Measurements from ENCODE around the gene ITPR3. TPM values are rescaled to one million over a fixed set of nuclear protein-coding genes. Genes with fewer than 3 reads are reported as not detected.

ITPR3 gene
- total and polyA plus RNA-seq, 2 of the 13 experiments (the other 11 are each of a cell fraction or from before 2014, with no cell fraction given), result 3.8 to 21.4 TPM

- H3K4me2 ChIP-seq (ENCODE audit: low read depth, low read length), result peak overlapping the region; percentile 94
- ATAC-seq (peak; percentile 67), DNase-seq (ENCODE audit: low spot score) (peak; percentile 80), FAIRE-seq (peak; percentile 92)
- H3K79me2 ChIP-seq (ENCODE audit: insufficient read depth, low read length), result no peaks in the 10 kb centered on the region
- peak overlapping the region; percentile 50 to 72 (median 50) for H3K4me3 ChIP-seq (replicated peaks in 1 of 3; ENCODE audit: insufficient read depth in 1 of 3, low read depth in 2 of 3, low read length in 3 of 3)
- H4K20me1 ChIP-seq (ENCODE audit: insufficient read depth, low read length), result no peaks in the 10 kb centered on the region
- TSS peak; percentile 64 for BruUV-seq (replicated peaks)
- H3K27me3 ChIP-seq (ENCODE audit: control insufficient read depth in 1 of 2, insufficient read depth in 2 of 2, low read length in 2 of 2), result 0 out of 5 replicates have a peak, but pooled peaks cover 0 to 3% of the 10 kb centered on the region in 2 experiments
- peak overlapping the region; percentile 81 for H3K27ac ChIP-seq (ENCODE audit: extremely low read length, insufficient read depth, low read length)
- H3K9me3 ChIP-seq (ENCODE audit: low read length), result no peaks in the 10 kb centered on the region
- ChIA-PET CTCF (ENCODE audit: low intra/inter-chr PET ratio, low total read pairs) (interaction anchor here (0.8 to 4.1 kb wide), 6 partner anchors 17 to 111 kb away, joined by 3 to 72 read pairs (median 20); no protein-coding TSS in a partner anchor), POLR2A (interaction anchor here (0.6 to 3.9 kb wide), 18 partner anchors 9 to 198 kb away, joined by 3 to 37 read pairs (median 7); partner anchors contain the start of genes BAK1, ITPR3, LEMD2 and UQCC2)
- no peak overlapping the region for H2AFZ ChIP-seq (ENCODE audit: low read length)
- in situ Hi-C loops (cut with HindIII; ENCODE audit: extremely low pct_ligation_motif_present, low pct_unique_long_range_greater_than_20kb), result no loop called here
- H3K4me1 ChIP-seq (ENCODE audit: insufficient read depth, low read length), result peaks cover 52% of the 10 kb centered on the region
- intact Hi-C loops (cut with micrococcal nuclease; ENCODE audit: unreplicated experiment), result loop anchor here (1.0 kb wide), 4 partner anchors 23 to 112 kb away; no protein-coding TSS in a partner anchor
- H3K9ac ChIP-seq (ENCODE audit: insufficient read depth, low read depth, low read length), result peak overlapping the region; percentile 84
- no peaks in the 10 kb centered on the region for H3K36me3 ChIP-seq (replicated peaks in 1 of 2; ENCODE audit: control insufficient read depth in 1 of 2, insufficient read depth in 2 of 2, low read length in 2 of 2)
- 0% methylated on average over 10 of the region's 15 CpGs for WGBS (ENCODE audit: low lambda C conversion rate)
- TF ChIP-seq ZNF75D (CRISPR knock-in tag; IDR thresholded peaks at IDR 0.05; ENCODE audit: borderline replicate concordance) (no peak; the same call in 1 of the 2 replicates), ZNF782 (CRISPR knock-in tag; IDR thresholded peaks at IDR 0.05; ENCODE audit: borderline replicate concordance) (0 out of 2 replicates have a peak, but pooled peaks have one; percentile 27), FOXA3 (CRISPR knock-in tag; IDR thresholded peaks at IDR 0.05) (no peak), ZMYM2 (CRISPR knock-in tag; IDR thresholded peaks at IDR 0.05) (peak; percentile 68; the same call in 1 of the 2 replicates), ARID2 (CRISPR knock-in tag; IDR thresholded peaks at IDR 0.05; ENCODE audit: borderline replicate concordance) (0 out of 2 replicates have a peak, but pooled peaks have one; percentile 11), NR1H2 (CRISPR knock-in tag; IDR thresholded peaks at IDR 0.05; ENCODE audit: borderline replicate concordance, low read depth) (no peak), ZBTB20 (CRISPR knock-in tag; IDR thresholded peaks at IDR 0.05; ENCODE audit: borderline replicate concordance, low read depth) (0 out of 2 replicates have a peak, but pooled peaks have one; percentile 43), EED (CRISPR knock-in tag; IDR thresholded peaks at IDR 0.05) (no peak), SUZ12 (IDR thresholded peaks at IDR 0.05; ENCODE audit: low read depth, low read length) (no peak), PAF1 (CRISPR knock-in tag; IDR thresholded peaks at IDR 0.05) (no peak), PHF8 (CRISPR knock-in tag; IDR thresholded peaks at IDR 0.05) (peak; percentile 72), MIXL1 (CRISPR knock-in tag; IDR thresholded peaks at IDR 0.05) (0 out of 2 replicates have a peak, but pooled peaks have one; percentile 3), PHF20 (CRISPR knock-in tag; IDR thresholded peaks at IDR 0.05) (peak; percentile 65), ZFP82 (CRISPR knock-in tag; IDR thresholded peaks at IDR 0.05; ENCODE audit: borderline replicate concordance) (no peak), ZNF547 (CRISPR knock-in tag; IDR thresholded peaks at IDR 0.05) (no peak), KLF12 (CRISPR knock-in tag; IDR thresholded peaks at IDR 0.05; ENCODE audit: borderline replicate concordance) (no peak), GZF1 (CRISPR knock-in tag; IDR thresholded peaks at IDR 0.05) (peak; percentile 64; the same call in 1 of the 2 replicates)
- TF ChIP-seq, protein P1, sequence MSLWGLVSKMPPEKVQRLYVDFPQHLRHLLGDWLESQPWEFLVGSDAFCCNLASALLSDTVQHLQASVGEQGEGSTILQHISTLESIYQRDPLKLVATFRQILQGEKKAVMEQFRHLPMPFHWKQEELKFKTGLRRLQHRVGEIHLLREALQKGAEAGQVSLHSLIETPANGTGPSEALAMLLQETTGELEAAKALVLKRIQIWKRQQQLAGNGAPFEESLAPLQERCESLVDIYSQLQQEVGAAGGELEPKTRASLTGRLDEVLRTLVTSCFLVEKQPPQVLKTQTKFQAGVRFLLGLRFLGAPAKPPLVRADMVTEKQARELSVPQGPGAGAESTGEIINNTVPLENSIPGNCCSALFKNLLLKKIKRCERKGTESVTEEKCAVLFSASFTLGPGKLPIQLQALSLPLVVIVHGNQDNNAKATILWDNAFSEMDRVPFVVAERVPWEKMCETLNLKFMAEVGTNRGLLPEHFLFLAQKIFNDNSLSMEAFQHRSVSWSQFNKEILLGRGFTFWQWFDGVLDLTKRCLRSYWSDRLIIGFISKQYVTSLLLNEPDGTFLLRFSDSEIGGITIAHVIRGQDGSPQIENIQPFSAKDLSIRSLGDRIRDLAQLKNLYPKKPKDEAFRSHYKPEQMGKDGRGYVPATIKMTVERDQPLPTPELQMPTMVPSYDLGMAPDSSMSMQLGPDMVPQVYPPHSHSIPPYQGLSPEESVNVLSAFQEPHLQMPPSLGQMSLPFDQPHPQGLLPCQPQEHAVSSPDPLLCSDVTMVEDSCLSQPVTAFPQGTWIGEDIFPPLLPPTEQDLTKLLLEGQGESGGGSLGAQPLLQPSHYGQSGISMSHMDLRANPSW (CRISPR knock-in tag; IDR thresholded peaks at IDR 0.05; ENCODE audit: borderline replicate concordance), result no peak
- TF ChIP-seq, protein P2, sequence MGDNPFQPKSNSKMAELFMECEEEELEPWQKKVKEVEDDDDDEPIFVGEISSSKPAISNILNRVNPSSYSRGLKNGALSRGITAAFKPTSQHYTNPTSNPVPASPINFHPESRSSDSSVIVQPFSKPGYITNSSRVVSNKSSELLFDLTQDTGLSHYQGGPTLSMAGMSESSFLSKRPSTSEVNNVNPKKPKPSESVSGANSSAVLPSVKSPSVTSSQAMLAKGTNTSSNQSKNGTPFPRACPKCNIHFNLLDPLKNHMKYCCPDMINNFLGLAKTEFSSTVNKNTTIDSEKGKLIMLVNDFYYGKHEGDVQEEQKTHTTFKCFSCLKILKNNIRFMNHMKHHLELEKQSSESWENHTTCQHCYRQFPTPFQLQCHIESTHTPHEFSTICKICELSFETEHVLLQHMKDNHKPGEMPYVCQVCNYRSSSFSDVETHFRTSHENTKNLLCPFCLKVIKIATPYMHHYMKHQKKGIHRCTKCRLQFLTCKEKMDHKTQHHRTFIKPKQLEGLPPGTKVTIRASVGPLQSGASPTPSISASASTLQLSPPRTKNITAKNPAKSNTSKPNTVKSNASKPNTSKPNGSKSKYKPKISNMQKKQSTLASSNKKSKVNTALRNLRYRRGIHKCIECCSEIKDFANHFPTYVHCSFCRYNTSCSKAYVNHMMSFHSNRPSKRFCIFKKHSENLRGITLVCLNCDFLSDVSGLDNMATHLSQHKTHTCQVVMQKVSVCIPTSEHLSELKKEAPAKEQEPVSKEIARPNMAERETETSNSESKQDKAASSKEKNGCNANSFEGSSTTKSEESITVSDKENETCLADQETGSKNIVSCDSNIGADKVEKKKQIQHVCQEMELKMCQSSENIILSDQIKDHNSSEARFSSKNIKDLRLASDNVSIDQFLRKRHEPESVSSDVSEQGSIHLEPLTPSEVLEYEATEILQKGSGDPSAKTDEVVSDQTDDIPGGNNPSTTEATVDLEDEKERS (CRISPR knock-in tag; IDR thresholded peaks at IDR 0.05), result 0 out of 2 replicates have a peak, but pooled peaks have one; percentile 25
Measured at GRCh38 chr6:33590531-33591198, 30.5 kb upstream of the ITPR3 start.

All from HepG2 (cell line).